Hematopoietic multipotent progenitor cell treated with erythropoietin and hydrocortisone succinate and interleukin-3 and kit ligand, for 8 days (in vitro differentiated cells): ENCODE results near the gene DGKG.

Experiments
- DNase-seq: peaks from one replicate; pipeline ENCODE4 v3.0.0-alpha.2; 2015

Gene DGKG

DNA sequence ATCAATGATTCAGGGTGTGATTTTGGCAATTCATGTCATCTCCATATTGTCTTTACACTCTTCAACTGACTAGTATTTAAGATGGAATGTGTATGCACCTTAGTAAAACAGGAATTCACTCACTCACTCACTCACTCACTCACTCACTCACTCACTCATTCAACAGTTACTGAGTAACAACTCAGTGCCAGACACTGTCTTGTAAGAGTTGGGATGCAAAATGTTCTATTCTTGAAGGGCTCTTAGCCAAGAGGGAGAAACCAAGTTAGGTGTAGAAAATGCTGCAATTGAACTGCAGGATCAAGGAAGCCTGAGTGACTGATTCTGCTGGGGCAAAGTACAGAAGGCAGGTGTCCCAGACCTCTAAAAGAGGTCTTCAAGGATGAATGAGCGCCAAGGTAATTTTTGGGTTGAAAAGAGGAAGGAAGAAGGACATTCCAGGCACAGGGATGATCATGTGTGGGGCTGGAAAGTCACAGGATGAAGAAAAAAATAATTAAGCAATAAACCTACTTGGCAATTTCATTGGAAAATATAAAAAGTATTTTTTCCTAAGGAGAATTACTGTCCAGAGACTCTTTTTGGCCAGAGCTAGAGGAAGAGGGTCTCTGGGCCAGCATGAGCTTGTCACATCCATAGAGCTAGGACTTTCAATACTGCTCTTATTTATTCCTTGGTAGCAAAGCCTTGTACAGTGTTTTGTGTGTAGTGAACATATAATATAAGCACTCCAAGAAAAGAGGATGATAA lies 194.2 kb downstream of the DGKG start:
- no peak for DNase-seq

DNA sequence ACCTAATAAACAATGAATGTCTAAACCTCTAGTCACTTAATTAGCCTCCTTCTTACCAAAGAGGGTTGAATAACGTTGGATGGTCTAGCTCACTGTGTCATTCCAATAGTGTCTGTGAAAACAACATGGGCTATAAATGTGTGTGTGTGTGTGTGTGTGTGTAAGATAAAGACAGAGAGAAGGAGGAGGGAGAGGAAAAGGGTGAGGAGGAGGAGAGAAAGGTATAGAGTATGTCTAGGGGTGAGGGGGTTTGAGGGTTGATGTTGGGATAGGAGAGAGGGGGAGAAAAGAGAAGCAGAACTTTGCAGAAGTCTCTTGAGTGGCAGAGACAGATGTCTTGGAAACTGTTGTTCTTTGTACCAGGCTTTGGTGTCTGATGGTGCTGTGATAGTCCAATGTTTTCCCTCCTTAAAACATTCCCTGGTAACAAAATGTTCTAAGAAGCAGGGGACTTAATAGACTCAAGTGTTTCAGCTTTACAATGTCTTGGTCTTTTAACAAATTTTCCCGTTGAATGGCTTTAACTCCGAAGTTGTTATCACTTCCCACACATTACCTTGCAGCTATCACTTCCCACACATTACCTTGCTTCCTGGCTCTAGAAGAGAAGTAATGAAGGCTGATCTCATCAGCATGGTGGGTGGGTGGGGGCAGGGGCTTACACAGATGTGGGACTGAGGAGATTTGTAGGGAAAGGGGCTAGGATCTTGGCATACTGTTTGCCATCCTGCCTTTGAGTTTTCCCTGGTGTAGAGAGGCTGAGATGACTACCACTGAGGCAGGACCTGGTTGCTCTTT lies 195.3 kb downstream of the DGKG start:
- no peak for DNase-seq

GRCh38 chr3:186166036-186166435 lies 196.0 kb downstream of the DGKG start:
- DNase-seq, result no peak

DNA sequence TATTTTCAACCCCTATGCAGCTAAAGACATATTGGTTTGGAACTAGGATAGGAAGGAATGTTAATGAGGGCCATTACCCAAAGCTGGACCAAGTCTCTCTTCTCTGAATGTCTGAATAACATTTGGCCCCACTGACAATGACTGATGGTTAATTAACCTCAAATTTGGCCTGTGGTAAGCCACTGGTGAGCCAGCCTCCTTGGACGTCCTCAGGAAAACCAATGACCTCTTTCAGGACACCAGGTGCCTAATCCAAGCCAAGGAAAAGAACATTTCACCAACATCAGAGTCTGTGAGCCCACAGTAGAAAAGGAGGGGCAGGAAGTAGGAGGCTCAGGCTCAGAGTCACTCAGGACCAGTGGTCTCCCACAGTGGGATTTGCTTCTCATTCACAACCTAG lies 196.7 kb downstream of the DGKG start:
- DNase-seq, result no peak

DNA sequence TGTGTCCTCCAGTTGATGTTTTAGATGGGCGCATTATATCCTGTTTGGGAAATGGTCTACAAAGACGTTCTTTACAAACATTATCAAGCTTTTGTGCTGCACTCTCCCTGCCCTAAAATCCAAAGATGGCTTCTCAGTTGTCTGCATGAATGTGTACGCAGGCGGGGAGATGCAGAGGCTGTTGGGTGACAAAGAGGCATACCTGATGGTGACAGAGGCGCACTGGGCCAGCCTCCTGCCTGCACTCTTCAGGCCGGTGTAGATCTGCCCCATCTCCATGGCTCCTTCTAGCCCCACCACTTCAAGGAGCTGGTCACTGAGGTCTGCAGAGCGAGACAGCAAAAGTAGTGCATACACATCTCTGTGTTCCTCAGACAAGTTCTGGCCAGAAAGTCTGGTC lies 197.3 kb downstream of the DGKG start:
- DNase-seq, result no peak

DNA sequence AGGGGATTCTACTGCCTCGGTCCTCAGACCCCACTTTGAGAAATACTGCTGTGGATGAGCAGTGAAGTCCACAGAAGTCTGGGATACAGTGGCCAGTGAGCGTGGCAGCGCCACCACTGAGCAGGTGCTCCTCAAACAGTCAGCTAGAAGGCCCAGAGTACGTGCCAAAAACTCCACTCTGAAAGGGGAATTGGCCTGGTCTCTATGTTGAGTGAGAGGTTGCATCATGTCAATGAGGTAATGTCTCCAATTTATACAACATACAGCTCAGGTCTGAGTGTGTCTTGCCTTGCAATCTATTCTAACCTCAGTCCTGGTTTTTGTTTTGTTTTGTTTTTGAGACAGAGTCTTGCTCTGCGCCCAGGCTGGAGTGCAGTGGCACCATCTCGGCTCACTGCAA lies 199.8 kb downstream of the DGKG start:
- no peak for DNase-seq

GRCh38 chr3:186160691-186161243 lies 201.3 kb downstream of the DGKG start:
- no peak for DNase-seq

GRCh38 chr3:186154641-186155040 lies 207.4 kb downstream of the DGKG start:
- no peak for DNase-seq

DNA sequence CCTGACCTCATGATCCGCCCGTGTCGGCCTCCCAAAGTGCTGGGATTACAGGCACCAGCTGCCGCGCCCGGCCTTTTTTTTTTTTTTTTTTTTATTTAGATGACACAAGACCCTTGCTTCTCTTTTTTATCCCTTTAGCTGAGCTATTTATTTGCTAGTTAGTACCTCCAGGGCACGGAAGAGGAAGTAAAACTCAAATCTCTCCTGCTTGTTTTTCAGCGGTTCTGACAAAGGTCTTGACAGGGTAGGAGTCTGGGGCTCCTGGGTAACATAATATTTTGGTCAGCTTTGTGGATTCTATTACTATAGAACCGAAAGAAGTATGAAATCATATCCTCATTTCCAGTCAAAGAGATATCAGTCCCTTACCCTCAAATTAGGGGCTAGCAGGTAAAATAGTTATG lies 209.1 kb downstream of the DGKG start:
- DNase-seq, result no peak

- DNase-seq, result no peak
Observed at GRCh38 chr3:186152361-186152798, 209.7 kb downstream of the DGKG start.

DNA sequence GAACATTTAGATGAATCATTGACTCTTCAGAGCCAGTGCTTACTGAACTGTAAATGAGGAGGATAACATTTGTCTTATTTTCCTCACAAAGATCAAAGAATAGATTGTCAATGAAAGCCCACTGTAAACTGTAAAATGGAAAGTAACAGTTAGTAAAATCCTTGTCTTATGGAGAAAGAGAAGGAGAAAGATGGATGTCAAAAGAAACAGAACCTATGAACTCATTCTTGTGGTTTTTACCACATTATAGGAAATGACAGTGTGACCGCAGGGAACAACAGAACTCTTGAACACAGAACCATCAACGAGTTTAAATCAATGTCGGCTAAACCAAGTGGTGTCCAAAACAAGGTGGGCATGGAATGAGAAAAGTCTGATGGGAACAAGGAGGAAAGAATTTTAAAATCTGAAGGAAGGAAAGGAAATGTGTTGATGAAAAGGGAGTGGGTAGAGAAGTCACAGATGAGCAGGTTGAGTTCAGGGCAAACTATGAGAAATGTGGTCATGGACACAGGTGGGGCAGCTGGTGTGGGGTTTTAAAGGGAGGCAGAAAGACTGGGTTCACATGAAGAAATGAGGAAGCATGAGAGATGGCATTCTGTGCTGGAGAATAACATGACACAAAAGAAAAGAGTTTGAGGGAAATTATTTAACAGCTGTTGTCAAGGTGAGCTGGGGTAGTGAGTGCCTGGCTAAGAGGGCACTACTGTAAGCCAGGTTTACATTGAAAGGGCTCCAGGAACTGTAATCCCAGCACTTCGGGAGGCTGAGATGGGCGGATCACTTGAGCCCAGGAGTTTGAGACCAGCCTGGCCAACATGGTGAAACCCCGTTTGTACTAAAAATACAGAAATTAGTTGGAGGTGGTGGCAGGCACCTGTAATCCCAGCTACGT lies 210.7 kb downstream of the DGKG start:
- no peak for DNase-seq

- DNase-seq, result no peak
Observed at GRCh38 chr3:186150041-186150830, 211.8 kb downstream of the DGKG start.

- no peak for DNase-seq
Observed at GRCh38 chr3:186149319-186149960, 212.6 kb downstream of the DGKG start.

- no peak for DNase-seq
Observed at GRCh38 chr3:186144257-186144656, 217.8 kb downstream of the DGKG start.

- no peak for DNase-seq
Observed at GRCh38 chr3:186143250-186143649, 218.8 kb downstream of the DGKG start.

DNA sequence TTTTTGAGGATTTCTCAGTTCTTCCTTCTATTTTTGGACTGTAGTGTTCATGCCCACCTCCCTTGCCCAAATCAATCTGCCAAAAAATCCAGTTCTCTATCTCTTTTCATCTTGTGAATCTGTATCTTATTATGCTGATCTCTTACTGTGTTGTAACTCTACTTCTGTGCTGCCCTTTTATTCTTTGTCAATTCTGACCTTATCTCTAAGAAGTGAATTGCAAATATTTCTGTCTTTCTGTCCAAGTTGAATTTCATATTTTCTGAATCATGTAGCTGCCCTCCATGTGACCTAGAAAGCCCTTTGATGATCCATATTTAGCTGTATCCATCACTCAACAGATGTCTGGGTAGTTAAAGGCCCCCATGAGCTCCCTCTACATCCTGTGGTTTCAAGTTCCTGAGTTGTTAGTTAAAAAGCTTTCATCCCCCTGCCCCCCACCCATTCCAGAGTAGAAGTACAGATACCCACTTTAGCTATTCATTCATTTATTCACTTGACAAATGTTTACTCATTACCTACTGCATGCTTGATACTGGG lies 219.6 kb downstream of the DGKG start:
- DNase-seq, result no peak

- no peak for DNase-seq
Observed at GRCh38 chr3:186141790-186142189, 220.2 kb downstream of the DGKG start.

DNA sequence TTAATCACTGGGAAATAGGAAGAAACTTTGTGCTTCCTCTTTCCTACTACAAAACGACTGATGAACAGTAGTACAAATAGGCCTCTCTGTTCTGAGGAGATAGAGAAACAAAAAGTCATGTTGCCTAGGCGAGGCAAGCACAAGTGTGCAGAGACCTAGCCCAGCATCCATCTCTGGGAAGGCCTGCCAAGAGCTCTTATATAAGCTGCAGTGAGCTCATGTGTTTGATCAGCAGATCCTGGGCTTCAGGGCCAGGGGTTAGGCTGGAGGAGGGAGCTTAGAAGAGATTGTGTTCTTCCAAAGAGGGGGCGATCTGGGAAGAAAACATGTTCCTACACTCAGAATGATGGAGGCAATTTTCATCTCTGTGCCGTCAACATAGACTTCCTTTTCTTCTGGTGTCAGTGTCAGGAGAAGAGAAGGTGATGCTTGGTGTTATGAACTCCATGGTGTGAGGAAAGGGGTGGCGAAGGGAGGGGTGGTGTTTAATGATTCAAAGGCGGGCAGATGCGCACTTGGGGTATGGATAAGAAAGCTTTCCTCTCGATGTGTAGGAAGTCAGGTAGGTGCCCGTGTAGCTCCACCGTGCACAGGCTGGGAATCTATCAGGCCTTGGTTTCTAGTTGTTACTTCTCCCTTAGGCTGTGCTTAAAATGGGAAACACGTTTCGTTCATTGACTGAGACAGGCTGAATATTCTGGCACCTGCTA lies 223.6 kb downstream of the DGKG start:
- DNase-seq, result no peak

DNA sequence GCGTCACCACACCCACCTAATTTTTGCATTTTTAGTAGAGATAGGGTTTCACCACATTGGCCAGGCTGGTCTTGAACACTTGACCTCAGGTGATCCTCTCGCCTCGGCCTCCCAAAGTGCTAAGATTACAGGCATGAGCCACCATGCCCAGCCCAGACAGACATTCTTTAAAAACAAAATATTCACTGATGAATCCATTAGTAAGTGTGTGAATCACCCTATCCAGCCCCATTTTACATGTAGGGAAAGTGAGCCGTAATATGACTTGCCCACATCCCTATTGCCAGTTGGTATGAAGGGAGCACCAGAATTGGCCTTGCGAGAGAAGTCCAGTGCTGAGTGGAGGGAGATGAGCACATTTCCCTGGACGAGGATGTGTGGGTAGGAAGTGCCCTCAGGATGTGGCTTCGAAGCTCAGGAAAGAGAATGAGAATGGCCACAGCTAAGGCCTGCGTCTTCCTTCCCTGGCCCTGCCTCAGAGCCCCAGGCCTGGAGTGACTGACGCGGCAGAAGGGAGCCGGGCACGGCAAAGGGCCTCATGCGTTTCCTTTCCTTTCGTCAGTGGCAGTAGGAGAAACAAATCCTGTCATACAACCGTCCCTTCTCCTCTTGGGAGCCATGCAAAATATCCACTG lies 224.9 kb downstream of the DGKG start:
- no peak for DNase-seq

DNA sequence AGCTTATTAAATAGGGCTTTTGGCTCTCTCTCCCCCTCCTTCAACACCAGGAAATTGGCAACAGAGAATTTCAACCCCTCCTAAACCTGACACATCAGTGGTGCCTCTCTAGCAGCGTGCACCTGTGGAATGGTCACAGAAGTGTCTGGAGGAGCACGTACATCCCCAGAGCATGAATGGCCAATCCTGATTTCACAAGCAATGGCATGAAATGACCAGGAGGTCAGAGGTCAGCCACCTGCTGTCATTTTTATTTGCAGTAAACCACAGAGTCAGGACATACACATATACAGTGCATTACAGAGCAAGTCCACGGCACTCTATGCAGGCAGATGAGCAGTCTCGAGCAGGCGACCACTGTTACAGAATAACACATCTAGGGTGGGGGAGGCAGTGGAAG lies 228.1 kb downstream of the DGKG start:
- DNase-seq, result no peak
